ENCODE data around the gene DDX11.

DNA sequence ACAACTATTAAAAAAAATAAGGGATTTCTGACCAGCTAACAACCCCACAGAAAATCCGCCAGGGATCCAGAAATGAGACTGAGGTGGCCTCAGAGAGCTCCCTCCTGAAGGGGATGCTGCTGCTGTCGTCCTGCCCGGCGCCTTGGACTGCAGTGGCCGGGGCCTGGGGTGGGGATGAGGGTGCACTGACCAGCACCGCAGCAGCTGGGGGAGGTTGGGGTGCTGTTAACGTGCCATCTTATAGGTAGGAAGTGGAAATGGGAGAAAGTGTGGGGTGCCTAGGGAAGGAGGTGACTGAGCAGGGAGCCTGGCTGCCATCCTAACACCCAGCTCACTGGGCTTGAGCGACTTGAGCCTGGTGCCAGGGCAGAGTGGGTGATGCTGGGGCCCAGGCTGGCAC, 32.0 kb downstream of the DDX11 start:
- TF ChIP-seq ZBTB11 (tag by site-specific recombination; conservative IDR thresholded peaks at IDR 0.05; ENCODE audit: low read depth) (no peak), YY1 (tag by site-specific recombination; IDR thresholded peaks at IDR 0.05) (no peak), ZNF660 (tag by site-specific recombination; IDR thresholded peaks at IDR 0.05) (no peak), CTCF (tag by site-specific recombination; IDR thresholded peaks at IDR 0.05) (no peak), REST (tag by site-specific recombination; IDR thresholded peaks at IDR 0.05) (no peak), ZNF792 (tag by site-specific recombination; IDR thresholded peaks at IDR 0.05) (no peak), ZNF423 (tag by site-specific recombination; IDR thresholded peaks at IDR 0.05) (no peak), ZNF548 (tag by site-specific recombination; IDR thresholded peaks at IDR 0.05) (no peak), ZBTB7A (tag by site-specific recombination; IDR thresholded peaks at IDR 0.05; ENCODE audit: low read depth) (no peak), KLF9 (tag by site-specific recombination; IDR thresholded peaks at IDR 0.05; ENCODE audit: low read depth) (no peak), ZNF157 (tag by site-specific recombination; IDR thresholded peaks at IDR 0.05) (no peak)
- TF ChIP-seq, protein P1, sequence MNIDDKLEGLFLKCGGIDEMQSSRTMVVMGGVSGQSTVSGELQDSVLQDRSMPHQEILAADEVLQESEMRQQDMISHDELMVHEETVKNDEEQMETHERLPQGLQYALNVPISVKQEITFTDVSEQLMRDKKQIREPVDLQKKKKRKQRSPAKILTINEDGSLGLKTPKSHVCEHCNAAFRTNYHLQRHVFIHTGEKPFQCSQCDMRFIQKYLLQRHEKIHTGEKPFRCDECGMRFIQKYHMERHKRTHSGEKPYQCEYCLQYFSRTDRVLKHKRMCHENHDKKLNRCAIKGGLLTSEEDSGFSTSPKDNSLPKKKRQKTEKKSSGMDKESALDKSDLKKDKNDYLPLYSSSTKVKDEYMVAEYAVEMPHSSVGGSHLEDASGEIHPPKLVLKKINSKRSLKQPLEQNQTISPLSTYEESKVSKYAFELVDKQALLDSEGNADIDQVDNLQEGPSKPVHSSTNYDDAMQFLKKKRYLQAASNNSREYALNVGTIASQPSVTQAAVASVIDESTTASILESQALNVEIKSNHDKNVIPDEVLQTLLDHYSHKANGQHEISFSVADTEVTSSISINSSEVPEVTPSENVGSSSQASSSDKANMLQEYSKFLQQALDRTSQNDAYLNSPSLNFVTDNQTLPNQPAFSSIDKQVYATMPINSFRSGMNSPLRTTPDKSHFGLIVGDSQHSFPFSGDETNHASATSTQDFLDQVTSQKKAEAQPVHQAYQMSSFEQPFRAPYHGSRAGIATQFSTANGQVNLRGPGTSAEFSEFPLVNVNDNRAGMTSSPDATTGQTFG (tag by site-specific recombination; IDR thresholded peaks at IDR 0.05; ENCODE audit: borderline replicate concordance), result no peak
- TF ChIP-seq, protein P2, sequence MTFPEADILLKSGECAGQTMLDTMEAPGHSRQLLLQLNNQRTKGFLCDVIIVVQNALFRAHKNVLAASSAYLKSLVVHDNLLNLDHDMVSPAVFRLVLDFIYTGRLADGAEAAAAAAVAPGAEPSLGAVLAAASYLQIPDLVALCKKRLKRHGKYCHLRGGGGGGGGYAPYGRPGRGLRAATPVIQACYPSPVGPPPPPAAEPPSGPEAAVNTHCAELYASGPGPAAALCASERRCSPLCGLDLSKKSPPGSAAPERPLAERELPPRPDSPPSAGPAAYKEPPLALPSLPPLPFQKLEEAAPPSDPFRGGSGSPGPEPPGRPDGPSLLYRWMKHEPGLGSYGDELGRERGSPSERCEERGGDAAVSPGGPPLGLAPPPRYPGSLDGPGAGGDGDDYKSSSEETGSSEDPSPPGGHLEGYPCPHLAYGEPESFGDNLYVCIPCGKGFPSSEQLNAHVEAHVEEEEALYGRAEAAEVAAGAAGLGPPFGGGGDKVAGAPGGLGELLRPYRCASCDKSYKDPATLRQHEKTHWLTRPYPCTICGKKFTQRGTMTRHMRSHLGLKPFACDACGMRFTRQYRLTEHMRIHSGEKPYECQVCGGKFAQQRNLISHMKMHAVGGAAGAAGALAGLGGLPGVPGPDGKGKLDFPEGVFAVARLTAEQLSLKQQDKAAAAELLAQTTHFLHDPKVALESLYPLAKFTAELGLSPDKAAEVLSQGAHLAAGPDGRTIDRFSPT (tag by site-specific recombination; IDR thresholded peaks at IDR 0.05), result no peak

All from HEK293 (cell line).